ENCODE data around the gene SAP25. TPM values are rescaled to one million over a fixed set of nuclear protein-coding genes. Genes with fewer than 3 reads are reported as not detected.
"Not testable (repeated sequence)": the region's sequence is repeated elsewhere in the genome, so short reads cannot be mapped to it uniquely, and the experiment has no call there.

SAP25 gene
- total RNA-seq, 4 donors from 2014 or later: 2.4 to 8.4 (median 4.6) TPM

GRCh38 chr7:100552532-100552931 lies 21.2 kb downstream of the SAP25 start:
- no peak for TF ChIP-seq POLR2A (IDR thresholded peaks at IDR 0.05)
- no peak for TF ChIP-seq CTCF (IDR thresholded peaks at IDR 0.05)
- TF ChIP-seq EP300 (IDR thresholded peaks at IDR 0.05): no peak
- DNase-seq (ENCODE audit: low spot score in 2 of 2): no peak
- no peak overlapping the region for H3K27ac ChIP-seq
- no peaks in the 10 kb centered on the region for H3K9me3 ChIP-seq
- H3K36me3 ChIP-seq: peaks cover 8 to 74% (median 9%) of the 10 kb centered on the region in 3 donors
- no peak overlapping the region for H3K4me3 ChIP-seq
- H3K27me3 ChIP-seq: no peaks in the 10 kb centered on the region
- H3K4me1 ChIP-seq: peaks cover 0 to 21% (median 17%) of the 10 kb centered on the region in 4 donors
- WGBS, 2 donors: 92 to 95% methylated on average over 2 of the region's 2 CpGs

- H3K4me1 ChIP-seq: peaks cover 4 to 61% (median 58%) of the 10 kb centered on the region in 4 donors
- not testable (repeated sequence) for H3K9me3 ChIP-seq
These were observed 25.3 kb downstream of the SAP25 start for GRCh38 chr7:100548446-100548845.

GRCh38 chr7:100547872-100548271 lies 25.8 kb downstream of the SAP25 start:
- Histone ChIP-seq H3K36me3 (peaks cover 0 to 28% (median 0%) of the 10 kb centered on the region in 3 donors), H3K4me1 (peaks cover 4 to 65% (median 61%) of the 10 kb centered on the region in 4 donors), H3K4me3 (no peak overlapping the region), H3K9me3 (no peaks in the 10 kb centered on the region), H3K27ac (peak overlapping the region; percentile 72 to 92 (median 82)), H3K27me3 (no peaks in the 10 kb centered on the region)
- DNase-seq (ENCODE audit: low spot score in 2 of 2): no peak
- 9 to 15% methylated on average over 2 of the region's 2 CpGs for WGBS, 2 donors
- TF ChIP-seq CTCF (IDR thresholded peaks at IDR 0.05) (peak in 2 of 5 experiments; percentile 10 to 32), EP300 (IDR thresholded peaks at IDR 0.05) (peak in 1 of 2 donors; percentile 16), POLR2A (IDR thresholded peaks at IDR 0.05) (no peak)

More at GRCh38 chr7:100548446-100548845, 25.3 kb downstream of the SAP25 start:
- H3K4me3 ChIP-seq; DNase-seq (ENCODE audit: low spot score in 2 of 2); H3K27me3 ChIP-seq: not testable (repeated sequence)
- Histone ChIP-seq H3K27ac (peak overlapping the region; percentile 72 to 92 (median 82)), H3K36me3 (peaks cover 2 to 34% (median 4%) of the 10 kb centered on the region in 3 donors)
- WGBS, 2 donors: 69 to 75% methylated on average over 5 of the region's 5 CpGs

- Histone ChIP-seq H3K27ac (peak overlapping the region; percentile 72 to 92 (median 82)), H3K4me1 (peaks cover 4 to 72% (median 63%) of the 10 kb centered on the region in 4 donors), H3K27me3 (no peaks in the 10 kb centered on the region), H3K9me3 (no peaks in the 10 kb centered on the region), H3K4me3 (no peak overlapping the region), H3K36me3 (peaks cover 0 to 21% (median 0%) of the 10 kb centered on the region in 3 donors)
- WGBS, 2 donors: 37 to 39% methylated on average over 9 of the region's 9 CpGs
- no peak for DNase-seq (ENCODE audit: low spot score in 2 of 2)
- TF ChIP-seq EP300 (IDR thresholded peaks at IDR 0.05): no peak
- TF ChIP-seq CTCF (IDR thresholded peaks at IDR 0.05): no peak
- no peak for TF ChIP-seq POLR2A (IDR thresholded peaks at IDR 0.05)
These were observed 26.5 kb downstream of the SAP25 start for GRCh38 chr7:100546926-100547800.

GRCh38 chr7:100546129-100546925 lies 27.4 kb downstream of the SAP25 start:
- Histone ChIP-seq H3K4me1 (peaks cover 4 to 81% (median 63%) of the 10 kb centered on the region in 4 donors), H3K9me3 (no peaks in the 10 kb centered on the region), H3K27me3 (no peaks in the 10 kb centered on the region), H3K27ac (peak overlapping the region; percentile 72 to 92 (median 82)), H3K36me3 (peaks cover 0 to 13% (median 0%) of the 10 kb centered on the region in 3 donors), H3K4me3 (peak overlapping the region in 1 of 4 donors; percentile 0)
- TF ChIP-seq CTCF (IDR thresholded peaks at IDR 0.05) (no peak), POLR2A (IDR thresholded peaks at IDR 0.05) (no peak), EP300 (IDR thresholded peaks at IDR 0.05) (no peak)
- 35 to 36% methylated on average over 10 of the region's 10 CpGs for WGBS, 2 donors
- no peak for DNase-seq (ENCODE audit: low spot score in 2 of 2)

All from tibial nerve (tissue), 4 donors.